GM23338 (cell line): Measurements from ENCODE around the gene RBM38.

Source experiments
- CTCF ChIP-seq, 2 experiments: fragments of 200-600 bp in 1 of 2; sonication (generic) in 1 of 2; conservative IDR thresholded peaks; 2 replicates each; pipeline versions ENCODE4 v1.5.1 to v1.6.1; 2016 to 2017; ENCODE audit warnings: antibody characterized with exemption in 2 of 2, low read depth in 2 of 2, mild to moderate bottlenecking in 2 of 2, moderate library complexity in 1 of 2
- EZH2 ChIP-seq: fragments of 200-600 bp; sonication (generic); IDR thresholded peaks from one replicate; pipeline ENCODE4 v1.8.0; 2017; ENCODE audit warnings: antibody characterized with exemption, mild to moderate bottlenecking, low read depth; ENCODE audit not compliant: unreplicated experiment
- EZH2phosphoT487 ChIP-seq: fragments of 200-600 bp; sonication (generic); IDR thresholded peaks from one replicate; pipeline ENCODE4 v1.8.1; 2018; ENCODE audit warnings: antibody characterized with exemption; ENCODE audit not compliant: unreplicated experiment
- POLR2AphosphoS5 ChIP-seq: IDR thresholded peaks from 2 replicates; pipeline ENCODE4 v1.6.1; 2016; ENCODE audit warnings: antibody characterized with exemption, low read depth

- no peak for TF ChIP-seq CTCF (conservative IDR thresholded peaks at IDR 0.05; ENCODE audit: low read depth in 2 of 2)
- TF ChIP-seq POLR2AphosphoS5, result no peak
- TF ChIP-seq EZH2, result no peak
- no peak for TF ChIP-seq EZH2phosphoT487
Measured at GRCh38 chr20:57391439-57392301, 474 bp downstream of the RBM38 start.
